Mesodermal cell (in vitro differentiated cells): ENCODE results near the gene DNAJB6.

Source experiments
- H3K27ac ChIP-seq: 2 replicates; pipeline ENCODE4 v1.7.0; 2013; ENCODE audit warnings: mild to moderate bottlenecking, low read depth, low read length, moderate library complexity; ENCODE audit not compliant: severe bottlenecking
- H3K36me3 ChIP-seq: 2 replicates; pipeline ENCODE4 v1.7.1; 2013; ENCODE audit warnings: mild to moderate bottlenecking, low read length, moderate library complexity; ENCODE audit not compliant: control insufficient read depth, insufficient read depth
- H3K4me1 ChIP-seq: one replicate; pipeline ENCODE4 v1.7.1; 2013; ENCODE audit warnings: mild to moderate bottlenecking, low read length; ENCODE audit not compliant: insufficient read depth, control insufficient read depth, poor library complexity, severe bottlenecking
- H3K4me3 ChIP-seq: 2 replicates; pipeline ENCODE4 v1.7.0; 2013; ENCODE audit warnings: low read length, control low read depth, mild to moderate bottlenecking; ENCODE audit not compliant: insufficient read depth, poor library complexity, severe bottlenecking; ENCODE audit errors: extremely low read depth
- H3K9me3 ChIP-seq: 2 replicates; pipeline ENCODE4 v1.7.1; 2013; ENCODE audit warnings: mild to moderate bottlenecking, low read length, moderate library complexity; ENCODE audit not compliant: control insufficient read depth
- WGBS, 2 experiments: methylation state at CpG; one replicate each; pipeline ENCODE4 v1.1.5; 2013; ENCODE audit warnings: missing lambda C conversion rate in 2 of 2; ENCODE audit not compliant: insufficient coverage in 2 of 2; 5-methylcytosine and 5-hydroxymethylcytosine counted together

The DNAJB6 gene

DNA sequence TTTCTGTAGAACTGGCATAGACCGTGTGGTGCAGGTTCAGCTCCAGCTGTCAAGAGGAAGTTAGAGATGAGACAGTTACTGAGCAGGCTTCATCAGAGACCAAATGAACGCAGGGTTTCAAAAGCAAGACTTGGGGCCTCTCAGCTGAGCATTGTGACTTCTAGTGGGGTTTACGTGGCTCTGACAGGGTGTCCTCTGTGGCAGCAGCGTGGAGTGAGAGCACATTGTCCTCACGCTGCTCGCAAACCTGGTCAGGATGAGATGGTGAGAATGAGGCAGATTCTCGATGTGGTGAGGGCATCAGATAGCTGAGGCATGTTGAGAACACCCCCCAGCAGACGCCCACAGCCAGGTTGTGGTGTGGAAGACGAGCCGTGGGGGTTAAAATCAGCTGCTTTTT is 126.0 kb downstream of the DNAJB6 start:
- H3K4me3 ChIP-seq, result no peak overlapping the region
- no peaks in the 10 kb centered on the region for H3K36me3 ChIP-seq
- no peaks in the 10 kb centered on the region for H3K4me1 ChIP-seq
- peaks cover 57% of the 10 kb centered on the region for H3K9me3 ChIP-seq
- H3K27ac ChIP-seq, result no peak overlapping the region
- 60 to 61% methylated on average over 9 to 10 of the region's 10 CpGs for WGBS, 2 experiments

- Histone ChIP-seq H3K4me3 (no peak overlapping the region), H3K9me3 (peaks cover 56% of the 10 kb centered on the region), H3K27ac (no peak overlapping the region), H3K4me1 (no peaks in the 10 kb centered on the region), H3K36me3 (no peaks in the 10 kb centered on the region)
- 84 to 100% methylated on average over 6 to 9 of the region's 12 CpGs for WGBS, 2 experiments
These were observed 126.4 kb downstream of the DNAJB6 start for GRCh38 chr7:157463245-157463644.

GRCh38 chr7:157464111-157464970 is 127.5 kb downstream of the DNAJB6 start:
- Histone ChIP-seq H3K4me1 (no peaks in the 10 kb centered on the region), H3K27ac (no peak overlapping the region), H3K9me3 (peaks cover 54% of the 10 kb centered on the region), H3K36me3 (no peaks in the 10 kb centered on the region), H3K4me3 (no peak overlapping the region)
- WGBS, 2 experiments, result 55 to 84% methylated on average over 12 to 14 of the region's 15 CpGs

DNA sequence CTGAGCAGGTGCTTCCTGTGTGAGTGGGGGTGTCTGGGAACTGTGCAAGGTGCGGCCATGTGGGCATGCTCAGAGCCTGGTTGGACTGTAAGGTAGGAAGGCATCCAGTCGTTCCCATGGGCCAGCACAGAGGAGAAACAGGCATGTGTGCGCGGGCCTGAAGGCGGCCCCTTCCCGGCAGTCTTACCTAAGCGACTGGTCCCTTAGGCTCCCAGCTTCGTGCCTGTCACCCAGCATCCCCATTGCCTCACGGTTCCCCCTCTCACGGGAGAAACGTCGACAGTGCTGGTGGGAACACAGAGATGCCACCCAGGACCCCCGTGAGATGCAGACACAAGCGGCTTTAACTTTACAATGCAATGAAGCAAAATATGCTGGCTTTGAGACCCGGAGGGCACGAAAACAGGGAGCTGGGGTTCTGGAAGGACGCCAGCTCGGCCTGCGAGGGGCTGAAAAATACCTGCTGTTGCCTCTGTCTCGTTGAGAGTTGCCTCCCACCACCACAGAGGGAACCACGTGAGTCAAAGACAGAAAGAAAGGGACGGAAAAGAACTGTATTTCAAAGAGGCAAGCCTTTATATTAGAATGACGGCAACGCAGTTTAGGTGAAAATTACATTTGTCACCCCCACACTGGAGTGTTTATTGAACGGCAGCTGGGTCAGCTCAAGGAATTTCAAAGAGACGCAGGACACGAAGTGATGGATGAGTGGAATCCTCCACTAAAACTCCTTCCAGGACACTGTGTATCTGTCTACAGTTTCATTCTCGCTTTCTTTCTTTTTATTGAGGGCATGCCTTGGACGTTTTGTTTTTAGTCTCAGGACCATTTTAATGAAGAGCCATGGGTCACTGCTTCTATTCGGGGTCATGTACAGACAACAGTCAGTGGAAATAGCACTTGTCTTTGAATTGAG is 128.4 kb downstream of the DNAJB6 start:
- Histone ChIP-seq H3K9me3 (peaks cover 54% of the 10 kb centered on the region), H3K36me3 (no peaks in the 10 kb centered on the region), H3K4me3 (no peak overlapping the region), H3K4me1 (no peaks in the 10 kb centered on the region), H3K27ac (no peak overlapping the region)
- 75 to 79% methylated on average over 26 to 30 of the region's 30 CpGs for WGBS, 2 experiments

DNA sequence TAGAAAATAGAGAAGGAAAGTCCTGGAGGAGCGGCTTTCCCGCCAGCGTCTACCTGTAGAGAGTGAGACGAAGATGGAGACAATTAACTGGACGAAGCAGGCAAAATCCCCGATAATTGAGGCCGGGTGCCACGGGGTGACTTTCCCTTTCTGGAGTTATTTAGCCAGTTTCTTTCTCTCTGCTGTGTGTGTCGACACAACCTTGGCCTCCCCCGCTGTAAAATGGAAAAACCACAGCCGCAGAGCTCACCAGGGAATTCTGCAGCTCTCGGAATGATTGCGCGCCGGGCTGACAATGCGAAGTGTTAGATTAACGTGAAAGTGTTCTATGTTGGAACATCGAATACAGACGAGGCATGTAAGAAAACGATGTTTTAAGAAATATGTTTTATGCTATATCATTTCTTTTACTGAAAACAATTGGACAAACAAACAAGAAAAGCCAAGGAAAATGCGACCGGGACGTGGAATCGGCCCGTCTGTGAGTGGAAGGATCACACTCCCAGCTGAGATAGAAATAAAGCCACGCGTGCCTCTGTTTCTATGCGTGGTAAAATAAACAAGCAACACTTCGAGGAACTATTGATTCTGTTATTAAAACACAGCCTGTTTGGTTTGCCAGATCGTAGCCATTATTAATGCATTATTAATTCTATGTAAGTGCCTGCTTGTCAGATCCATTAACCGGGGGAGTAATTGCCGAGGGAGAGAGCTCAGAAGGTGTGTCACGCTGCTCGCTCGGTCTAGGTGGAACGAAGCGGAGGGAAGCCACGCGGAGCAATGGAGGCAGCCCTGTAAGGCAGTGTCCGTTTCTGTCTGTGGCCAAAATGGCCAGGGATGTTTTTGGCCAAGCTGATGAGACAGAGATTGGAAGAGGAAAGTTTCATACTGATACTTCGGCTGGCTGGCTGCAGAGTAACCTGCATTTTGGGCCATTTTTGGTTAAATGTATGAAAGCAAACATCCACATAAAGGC is 129.4 kb downstream of the DNAJB6 start:
- Histone ChIP-seq H3K9me3 (peaks cover 49% of the 10 kb centered on the region), H3K36me3 (no peaks in the 10 kb centered on the region), H3K4me1 (no peaks in the 10 kb centered on the region), H3K27ac (no peak overlapping the region), H3K4me3 (no peak overlapping the region)
- 82 to 87% methylated on average over 35 to 37 of the region's 41 CpGs for WGBS, 2 experiments

GRCh38 chr7:157466867-157467261 is 130.1 kb downstream of the DNAJB6 start:
- no peak overlapping the region for H3K27ac ChIP-seq
- peaks cover 55% of the 10 kb centered on the region for H3K9me3 ChIP-seq
- no peaks in the 10 kb centered on the region for H3K36me3 ChIP-seq
- H3K4me3 ChIP-seq, result no peak overlapping the region
- WGBS, 2 experiments, result 67 to 72% methylated on average over 12 of the region's 12 CpGs
- H3K4me1 ChIP-seq, result no peaks in the 10 kb centered on the region
